Islet of Langerhans (tissue), 1 donor: ENCODE results near the gene IFI6.
"Not testable (repeated sequence)": the region's sequence is repeated elsewhere in the genome, so short reads cannot be mapped to it uniquely, and the experiment has no call there.

Source experiments
- FAIRE-seq: peaks from one replicate; lab custom pipeline; 2011; peaks lifted over from hg19 to GRCh38; lab: Jason Lieb, UNC

The IFI6 gene

GRCh38 chr1:27649306-27649635 is 22.7 kb downstream of the IFI6 start:
- no peak for FAIRE-seq

- FAIRE-seq: no peak
Observed at GRCh38 chr1:27648602-27649305, 23.2 kb downstream of the IFI6 start.

DNA sequence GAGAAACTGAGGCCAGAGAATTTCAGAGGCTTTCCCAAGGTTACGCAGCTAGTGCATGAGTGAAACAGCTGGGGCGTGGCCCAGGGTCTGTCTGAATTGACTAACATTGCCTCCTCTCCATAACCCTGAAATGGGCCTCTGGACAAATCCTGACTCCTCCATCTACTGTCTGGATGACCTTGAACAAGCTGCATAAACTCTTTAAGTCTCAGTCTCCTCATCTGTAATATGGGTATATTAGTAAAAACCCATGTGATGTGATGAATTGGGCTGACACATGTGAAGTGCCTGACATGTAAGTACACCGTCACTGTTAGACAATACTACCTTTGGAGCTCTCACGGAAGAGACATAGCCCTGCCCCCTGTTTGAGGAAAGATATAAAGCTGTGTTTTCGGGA is 24.7 kb downstream of the IFI6 start:
- no peak for FAIRE-seq

- FAIRE-seq: no peak
Observed at GRCh38 chr1:27646676-27647075, 25.3 kb downstream of the IFI6 start.

DNA sequence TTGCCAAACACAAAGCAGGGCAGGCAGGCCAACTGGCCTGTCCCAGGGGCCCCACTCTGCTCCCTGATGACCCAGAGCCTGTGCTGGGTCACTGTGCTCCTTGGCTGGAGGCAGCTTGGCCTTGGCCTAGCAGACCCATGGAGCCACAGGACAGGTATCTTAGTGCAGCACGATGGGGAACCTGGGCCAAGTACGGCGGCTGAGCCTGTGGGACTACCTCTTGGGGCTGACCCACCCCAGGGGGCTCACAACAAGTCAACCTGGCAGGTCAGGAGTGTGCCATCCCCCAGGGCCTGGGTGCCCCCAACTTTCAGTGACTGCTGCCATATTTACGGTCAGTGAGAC is 26.9 kb downstream of the IFI6 start:
- no peak for FAIRE-seq

DNA sequence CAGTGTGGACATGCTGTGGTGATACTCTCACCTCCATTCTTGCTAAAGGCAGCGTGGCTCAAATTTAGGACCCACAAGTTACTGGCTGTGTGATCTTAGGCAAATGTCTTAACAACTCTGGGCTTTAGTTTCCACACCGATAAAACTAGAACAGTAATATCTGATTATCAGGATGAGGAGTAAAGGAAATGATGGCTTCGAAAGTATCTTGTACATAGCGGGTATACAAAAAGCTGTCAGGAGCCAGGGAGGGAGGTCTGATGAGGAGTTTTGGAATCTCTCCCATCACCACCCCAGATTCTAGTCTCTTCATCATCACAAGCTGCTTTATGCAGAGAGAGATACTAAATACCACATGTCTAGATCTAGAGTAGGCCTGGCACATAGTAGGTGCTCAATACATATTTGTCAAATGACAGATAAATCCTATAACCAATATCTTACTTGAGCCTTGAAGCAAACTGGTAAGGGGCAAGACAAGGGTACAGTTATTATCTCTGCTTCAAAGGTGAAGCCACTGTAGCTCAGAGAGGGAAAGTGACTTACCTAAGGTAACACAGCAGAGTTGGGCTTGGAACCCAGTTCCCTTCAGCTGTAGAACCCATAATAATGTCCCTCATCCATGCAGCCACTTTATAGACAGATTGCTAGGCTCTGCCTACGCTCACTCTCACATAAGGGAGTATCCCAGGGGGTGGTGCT is 27.5 kb downstream of the IFI6 start:
- FAIRE-seq: no peak

GRCh38 chr1:27643600-27644368 is 28.2 kb downstream of the IFI6 start:
- no peak for FAIRE-seq

DNA sequence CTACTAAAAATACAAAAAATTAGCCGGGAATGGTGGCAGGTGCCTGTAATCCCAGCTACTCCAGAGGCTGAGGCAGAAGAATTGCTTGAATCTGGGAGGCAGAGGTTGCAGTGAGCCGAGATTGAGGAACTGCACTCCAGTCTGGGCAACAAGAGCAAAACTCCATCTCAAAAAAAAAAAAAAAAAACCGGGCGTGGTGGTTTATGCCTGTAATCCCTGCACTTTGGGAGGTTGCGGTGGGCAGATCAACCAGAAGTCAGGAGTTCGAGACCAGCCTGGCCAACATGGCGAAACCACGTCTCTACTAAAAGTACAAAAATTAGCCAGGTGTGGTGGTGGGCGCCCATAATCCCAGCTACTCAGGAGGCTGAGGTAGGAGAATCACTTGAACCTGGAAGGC is 31.5 kb downstream of the IFI6 start:
- FAIRE-seq: not testable (repeated sequence)

DNA sequence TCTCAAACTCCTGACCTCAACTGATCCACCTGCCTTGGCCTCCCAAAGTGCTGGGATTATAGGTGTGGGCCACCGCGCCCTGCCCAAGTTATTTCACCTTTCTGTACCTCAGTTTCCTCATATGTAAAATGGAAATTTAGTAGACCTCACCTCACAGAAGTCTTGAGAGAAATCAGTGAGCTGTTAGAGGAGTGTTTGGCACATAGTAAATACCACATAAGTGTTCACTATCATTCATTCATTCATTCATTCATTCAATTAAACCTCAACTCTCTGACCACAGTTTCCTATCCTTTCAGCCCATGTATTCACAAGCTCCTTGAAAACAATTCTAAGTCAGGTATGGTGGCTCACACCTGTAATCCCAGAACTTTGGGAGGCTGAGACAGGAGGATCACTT is 33.2 kb downstream of the IFI6 start:
- no peak for FAIRE-seq

- FAIRE-seq: no peak
Observed at GRCh38 chr1:27638047-27638734, 33.8 kb downstream of the IFI6 start.

DNA sequence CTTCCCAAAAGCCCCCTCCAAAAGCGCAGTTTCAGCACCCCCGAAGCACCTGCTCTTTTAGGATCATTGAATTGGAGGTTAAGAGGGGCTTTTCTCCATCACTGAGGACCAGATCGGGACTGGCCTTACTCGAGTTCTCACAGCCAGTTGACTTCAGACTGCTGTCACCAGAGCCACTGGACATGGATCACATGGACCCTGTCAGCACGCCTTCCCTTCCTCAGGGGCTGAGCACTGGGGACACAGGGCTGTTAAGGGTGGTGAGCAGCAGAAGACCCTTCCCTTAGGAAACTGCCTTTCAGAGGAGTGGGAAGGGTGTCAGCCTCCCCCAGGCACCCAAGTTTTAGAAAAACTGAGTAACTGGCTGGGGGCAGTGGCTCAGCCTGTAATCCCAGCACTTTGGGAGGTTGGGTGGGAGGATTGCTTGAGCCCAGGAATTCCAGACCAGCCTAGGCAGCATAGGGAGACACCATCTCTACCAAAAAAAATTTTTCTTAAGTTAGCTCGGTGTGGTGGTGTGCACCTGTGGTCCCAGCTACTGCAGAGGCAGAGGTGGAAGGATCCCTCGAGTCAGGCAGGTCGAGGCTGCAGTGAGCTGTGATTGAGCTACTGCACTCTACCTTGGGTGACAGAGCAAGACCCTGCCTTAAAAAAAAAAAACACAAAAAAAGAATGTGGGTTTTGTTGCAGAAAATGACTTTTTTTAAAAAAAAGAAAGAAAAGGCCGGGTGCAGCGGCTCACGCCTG is 36.4 kb downstream of the IFI6 start:
- FAIRE-seq: no peak

DNA sequence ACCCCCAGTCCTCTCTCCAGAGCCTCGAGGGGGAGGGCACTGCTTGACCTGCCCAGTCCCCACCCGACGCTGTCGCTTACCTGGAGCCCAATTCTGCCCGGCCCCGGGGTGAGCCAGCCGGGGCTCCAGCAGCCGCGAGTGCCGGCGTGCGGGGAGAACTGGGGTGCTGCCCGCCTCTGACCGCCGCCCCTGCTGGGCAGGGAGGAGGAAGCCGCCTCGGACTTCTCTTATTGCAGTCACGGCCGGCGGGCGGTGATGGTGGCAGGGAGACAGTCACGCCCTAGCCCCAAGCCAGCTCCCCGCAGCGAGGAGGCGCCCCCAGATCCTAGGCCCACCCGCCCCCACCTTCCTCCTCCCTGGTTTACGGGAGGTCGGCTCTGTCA is 37.0 kb downstream of the IFI6 start, which contains the start of gene FGR:
TSS of gene FGR (minus strand) at position 201 of the 383 bp plus-strand sequence. CDS start 11,269 bp downstream, outside the sequence.
- FAIRE-seq: no peak

GRCh38 chr1:27634177-27634984 is 37.6 kb downstream of the IFI6 start:
- no peak for FAIRE-seq

- no peak for FAIRE-seq
Observed at GRCh38 chr1:27633640-27634176, 38.3 kb downstream of the IFI6 start.

GRCh38 chr1:27633298-27633610 is 38.7 kb downstream of the IFI6 start:
- FAIRE-seq: no peak

DNA sequence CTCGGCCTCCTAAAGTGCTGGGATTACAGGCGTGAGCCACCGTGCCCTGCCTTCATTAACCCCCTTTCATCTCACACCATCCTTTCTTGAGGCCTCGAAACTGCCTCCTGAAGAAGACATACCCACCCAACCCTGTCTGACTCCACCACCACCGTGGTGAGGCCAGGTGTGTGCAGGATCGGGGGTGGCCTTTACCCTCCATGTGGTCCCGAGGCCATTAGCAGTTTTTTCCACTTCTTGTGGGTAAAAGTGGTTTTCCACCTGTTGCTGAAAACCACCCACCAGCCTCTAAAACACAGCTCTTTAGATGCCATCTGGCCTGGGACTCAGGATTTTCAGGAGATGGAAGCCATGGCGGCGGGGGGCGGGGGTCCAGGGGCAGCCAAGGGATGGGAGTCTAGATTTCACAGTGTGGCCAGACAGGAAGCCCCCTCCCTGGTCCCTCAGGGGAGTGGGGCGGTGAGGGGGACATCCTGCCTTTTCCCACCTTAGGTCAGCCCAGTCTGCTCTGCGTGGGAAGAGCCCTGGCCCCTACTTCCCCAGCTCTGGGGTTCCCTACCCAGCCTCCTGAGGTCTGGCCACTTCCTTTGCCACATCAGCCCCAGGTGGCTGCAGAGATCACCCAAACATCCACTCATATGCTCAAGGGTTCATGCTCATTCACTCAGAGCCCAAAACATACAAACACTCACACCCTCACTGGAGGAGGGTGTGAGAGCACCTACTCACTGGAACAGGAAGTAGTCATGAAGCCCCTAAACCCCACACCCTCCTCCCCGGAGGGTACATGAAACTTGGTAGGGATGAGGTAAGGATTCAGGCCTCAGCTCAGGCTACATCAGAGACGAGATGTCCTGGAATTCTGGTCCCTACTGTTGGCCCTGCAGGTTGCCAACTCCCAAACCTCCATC is 39.4 kb downstream of the IFI6 start:
- no peak for FAIRE-seq

DNA sequence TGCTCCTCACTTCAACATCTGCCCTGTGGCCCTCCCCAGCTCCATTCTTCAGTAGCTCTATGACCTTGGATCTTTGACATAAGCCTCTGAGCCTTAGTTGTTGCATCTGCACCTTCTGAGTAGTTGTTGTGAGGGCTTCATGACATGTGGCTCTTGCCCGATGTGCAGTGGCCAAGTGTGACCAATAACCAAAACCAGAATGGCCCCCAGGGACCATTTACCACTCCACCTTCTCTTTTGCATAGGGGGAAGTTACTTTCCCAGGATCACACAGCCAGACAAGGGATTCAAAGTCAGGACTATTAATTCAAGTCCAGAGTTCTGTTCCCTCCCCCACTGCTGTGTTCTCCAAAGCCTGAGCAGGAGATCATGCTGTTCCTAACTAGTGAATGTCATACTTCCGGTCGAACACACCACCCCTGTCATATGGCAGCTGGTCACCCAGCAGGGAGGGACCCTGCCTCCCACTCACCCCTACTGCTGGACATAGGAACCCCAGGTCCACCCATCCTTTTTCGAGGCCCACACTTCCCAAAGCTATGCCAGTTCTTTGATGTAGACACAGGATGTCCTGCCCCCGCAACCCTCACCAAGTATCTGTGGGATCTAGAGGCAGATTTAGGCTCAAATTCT is 41.0 kb downstream of the IFI6 start:
- no peak for FAIRE-seq

- no peak for FAIRE-seq
Observed at GRCh38 chr1:27628712-27629111, 43.3 kb downstream of the IFI6 start.

DNA sequence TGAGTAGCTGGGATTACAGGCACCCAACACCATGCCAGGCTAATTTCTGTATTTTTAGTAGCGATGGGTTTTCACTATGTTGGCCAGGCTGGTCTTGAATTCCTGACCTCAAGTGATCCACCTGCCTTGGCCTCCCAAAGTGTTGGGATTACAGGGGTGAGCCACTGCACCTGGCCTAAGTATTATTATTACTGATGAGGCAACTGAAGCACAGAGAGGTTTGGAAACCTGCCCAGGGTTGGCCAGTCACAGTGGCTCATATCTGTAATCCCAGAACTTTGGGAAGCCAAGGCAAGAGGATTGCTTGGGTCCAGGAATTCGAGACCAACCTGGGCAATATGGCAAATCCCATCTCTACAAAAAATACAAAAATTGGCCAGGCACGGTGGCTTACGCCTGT is 44.3 kb downstream of the IFI6 start:
- FAIRE-seq: not testable (repeated sequence)

- FAIRE-seq: no peak
Observed at GRCh38 chr1:27627061-27627460, 44.9 kb downstream of the IFI6 start.
